ENCODE measurements around the gene KRT78.

- TF ChIP-seq POLR2AphosphoS5 (IDR thresholded peaks at IDR 0.05; ENCODE audit: borderline replicate concordance, low read depth, low read length) (no peak), FOXP2 (optimal IDR thresholded peaks at IDR 0.05; ENCODE audit: control extremely low read depth, extremely low read length, insufficient read depth) (no peak)
Measured at GRCh38 chr12:52808573-52809160, 40.1 kb downstream of the KRT78 start.
